ENCODE data around the gene HPRT1. TPM values are rescaled to one million over a fixed set of nuclear protein-coding genes. Genes with fewer than 3 reads are reported as not detected.

Gene HPRT1
- total RNA-seq, 1 donor from 2014 or later: 27.7 TPM

GRCh38 chrX:134533952-134534351 is 74.0 kb downstream of the HPRT1 start:
- Mint-ChIP-seq H3K27me3 (no peaks in the 10 kb centered on the region), H3K4me1 (no peaks in the 10 kb centered on the region), H3K36me3 (ENCODE audit: low read depth) (no peaks in the 10 kb centered on the region), H3K4me3 (no peak overlapping the region), H3K27ac (no peak overlapping the region), H3K9me3 (no peaks in the 10 kb centered on the region)
- ATAC-seq (ENCODE audit: low read depth) (no peak), DNase-seq (no peak)
- intact Hi-C loops (cut with micrococcal nuclease): no loop called here
- ChIA-PET POLR2A (no interaction called here), CTCF (no interaction called here)
- no peak for TF ChIP-seq CTCF (IDR thresholded peaks at IDR 0.05)

GRCh38 chrX:134537179-134537955 is 77.4 kb downstream of the HPRT1 start:
- DNase-seq (no peak), ATAC-seq (ENCODE audit: low read depth) (no peak)
- Mint-ChIP-seq H3K36me3 (ENCODE audit: low read depth) (no peaks in the 10 kb centered on the region), H3K4me1 (no peaks in the 10 kb centered on the region), H3K9me3 (no peaks in the 10 kb centered on the region), H3K27ac (no peak overlapping the region), H3K4me3 (no peak overlapping the region), H3K27me3 (no peaks in the 10 kb centered on the region)
- ChIA-PET POLR2A (no interaction called here), CTCF (no interaction called here)
- no peak for TF ChIP-seq CTCF (IDR thresholded peaks at IDR 0.05)
- intact Hi-C loops (cut with micrococcal nuclease): no loop called here

- CTCF ChIA-PET: no interaction called here
- H3K36me3 Mint-ChIP-seq (ENCODE audit: low read depth): no peaks in the 10 kb centered on the region
- TF ChIP-seq CTCF (IDR thresholded peaks at IDR 0.05): no peak
- no peak for ATAC-seq (ENCODE audit: low read depth)
- intact Hi-C loops (cut with micrococcal nuclease): no loop called here
- POLR2A ChIA-PET: no interaction called here
- no peaks in the 10 kb centered on the region for H3K9me3 Mint-ChIP-seq
- H3K27me3 Mint-ChIP-seq: peaks cover 3% of the 10 kb centered on the region
- no peak overlapping the region for H3K4me3 Mint-ChIP-seq
- no peak for DNase-seq
- peaks cover 3% of the 10 kb centered on the region for H3K4me1 Mint-ChIP-seq
- no peak overlapping the region for H3K27ac Mint-ChIP-seq
Observed at GRCh38 chrX:134538316-134538715, 78.4 kb downstream of the HPRT1 start.

GRCh38 chrX:134541906-134542305 is 81.9 kb downstream of the HPRT1 start:
- peaks cover 5% of the 10 kb centered on the region for H3K4me1 Mint-ChIP-seq
- intact Hi-C loops (cut with micrococcal nuclease): no loop called here
- ChIA-PET POLR2A (no interaction called here), CTCF (no interaction called here)
- DNase-seq (no peak), ATAC-seq (ENCODE audit: low read depth) (no peak)
- no peaks in the 10 kb centered on the region for H3K36me3 Mint-ChIP-seq (ENCODE audit: low read depth)
- no peak for TF ChIP-seq CTCF (IDR thresholded peaks at IDR 0.05)
- H3K4me3 Mint-ChIP-seq: no peak overlapping the region
- no peak overlapping the region for H3K27ac Mint-ChIP-seq
- H3K9me3 Mint-ChIP-seq: no peaks in the 10 kb centered on the region
- H3K27me3 Mint-ChIP-seq: peaks cover 15% of the 10 kb centered on the region

GRCh38 chrX:134542485-134542884 is 82.5 kb downstream of the HPRT1 start:
- Mint-ChIP-seq H3K4me1 (peaks cover 5% of the 10 kb centered on the region), H3K4me3 (no peak overlapping the region), H3K9me3 (no peaks in the 10 kb centered on the region), H3K36me3 (ENCODE audit: low read depth) (no peaks in the 10 kb centered on the region), H3K27ac (no peak overlapping the region), H3K27me3 (peaks cover 17% of the 10 kb centered on the region)
- no peak for ATAC-seq (ENCODE audit: low read depth)
- no peak for TF ChIP-seq CTCF (IDR thresholded peaks at IDR 0.05)
- ChIA-PET POLR2A (no interaction called here), CTCF (no interaction called here)
- DNase-seq: no peak
- intact Hi-C loops (cut with micrococcal nuclease): no loop called here
